ENCODE measurements around the gene THBS3. TPM values are rescaled to one million over a fixed set of nuclear protein-coding genes. Genes with fewer than 3 reads are reported as not detected.

Gene THBS3
- total and polyA plus RNA-seq, 2 of the 13 experiments (the other 11 are each of a cell fraction or from before 2014, with no cell fraction given) = 0.86 to 3.6 TPM

DNA sequence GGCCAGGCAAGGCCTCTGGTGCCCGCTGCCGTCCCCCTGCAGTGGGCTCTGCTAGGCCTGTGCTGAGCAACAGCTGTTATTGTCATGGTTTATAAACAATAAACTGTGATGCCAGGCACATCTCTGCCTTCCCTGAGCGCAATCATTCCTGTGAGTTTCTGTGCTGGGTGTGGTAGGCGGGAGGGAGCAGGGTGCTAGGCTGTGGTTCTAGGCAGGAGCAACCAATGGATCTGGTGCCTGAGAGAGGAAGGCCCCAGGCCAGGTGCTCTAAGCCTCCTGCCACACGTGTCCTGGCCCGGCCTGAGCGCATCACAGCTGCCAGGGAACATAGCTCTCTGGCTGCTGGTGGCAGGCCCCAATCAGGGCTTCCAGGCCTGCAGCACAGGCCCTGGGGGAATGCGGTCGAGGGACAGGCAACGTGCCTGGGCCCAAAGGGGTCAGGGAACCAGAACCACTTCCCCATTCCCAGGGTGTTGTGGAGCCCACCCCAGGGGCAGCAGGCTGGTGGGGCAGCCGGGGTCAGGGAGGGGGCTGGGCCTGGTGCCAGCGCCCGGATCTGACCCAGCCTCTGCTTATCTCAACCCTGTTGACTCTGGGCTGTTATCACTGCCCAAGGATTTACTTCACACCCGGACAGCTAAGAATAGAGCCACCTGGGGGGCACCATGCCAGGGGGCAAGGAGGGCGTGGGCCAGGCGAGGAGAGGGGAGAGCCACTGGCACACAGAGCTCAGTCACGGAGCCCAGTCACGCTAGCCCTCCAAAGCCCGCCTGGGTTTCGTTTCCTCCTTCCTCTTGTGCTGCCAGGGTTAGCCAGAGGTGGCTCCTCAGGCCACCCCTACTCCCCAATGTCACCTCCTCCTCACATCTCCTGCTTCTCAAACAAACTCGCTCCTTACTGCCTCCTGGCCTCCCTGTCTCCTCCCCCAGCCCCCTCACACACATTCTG lies 22.6 kb downstream of the THBS3 start (continued):
- no peak for TF ChIP-seq PLRG1 (conservative IDR thresholded peaks at IDR 0.05)
- TF ChIP-seq ZFP36 (IDR thresholded peaks at IDR 0.05; ENCODE audit: borderline replicate concordance, low read depth, low read length, partially characterized antibody) = no peak
- 0 out of 2 replicates have a peak, but pooled peaks have one; percentile 22 for TF ChIP-seq GATA4 (IDR thresholded peaks at IDR 0.05; ENCODE audit: borderline replicate concordance, low read depth)
- TF ChIP-seq ZFP82 (CRISPR knock-in tag; IDR thresholded peaks at IDR 0.05; ENCODE audit: borderline replicate concordance) = no peak
- TF ChIP-seq, protein P1, sequence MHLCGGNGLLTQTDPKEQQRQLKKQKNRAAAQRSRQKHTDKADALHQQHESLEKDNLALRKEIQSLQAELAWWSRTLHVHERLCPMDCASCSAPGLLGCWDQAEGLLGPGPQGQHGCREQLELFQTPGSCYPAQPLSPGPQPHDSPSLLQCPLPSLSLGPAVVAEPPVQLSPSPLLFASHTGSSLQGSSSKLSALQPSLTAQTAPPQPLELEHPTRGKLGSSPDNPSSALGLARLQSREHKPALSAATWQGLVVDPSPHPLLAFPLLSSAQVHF (CRISPR knock-in tag; IDR thresholded peaks at IDR 0.05) = no peak
- TF ChIP-seq, protein P2, sequence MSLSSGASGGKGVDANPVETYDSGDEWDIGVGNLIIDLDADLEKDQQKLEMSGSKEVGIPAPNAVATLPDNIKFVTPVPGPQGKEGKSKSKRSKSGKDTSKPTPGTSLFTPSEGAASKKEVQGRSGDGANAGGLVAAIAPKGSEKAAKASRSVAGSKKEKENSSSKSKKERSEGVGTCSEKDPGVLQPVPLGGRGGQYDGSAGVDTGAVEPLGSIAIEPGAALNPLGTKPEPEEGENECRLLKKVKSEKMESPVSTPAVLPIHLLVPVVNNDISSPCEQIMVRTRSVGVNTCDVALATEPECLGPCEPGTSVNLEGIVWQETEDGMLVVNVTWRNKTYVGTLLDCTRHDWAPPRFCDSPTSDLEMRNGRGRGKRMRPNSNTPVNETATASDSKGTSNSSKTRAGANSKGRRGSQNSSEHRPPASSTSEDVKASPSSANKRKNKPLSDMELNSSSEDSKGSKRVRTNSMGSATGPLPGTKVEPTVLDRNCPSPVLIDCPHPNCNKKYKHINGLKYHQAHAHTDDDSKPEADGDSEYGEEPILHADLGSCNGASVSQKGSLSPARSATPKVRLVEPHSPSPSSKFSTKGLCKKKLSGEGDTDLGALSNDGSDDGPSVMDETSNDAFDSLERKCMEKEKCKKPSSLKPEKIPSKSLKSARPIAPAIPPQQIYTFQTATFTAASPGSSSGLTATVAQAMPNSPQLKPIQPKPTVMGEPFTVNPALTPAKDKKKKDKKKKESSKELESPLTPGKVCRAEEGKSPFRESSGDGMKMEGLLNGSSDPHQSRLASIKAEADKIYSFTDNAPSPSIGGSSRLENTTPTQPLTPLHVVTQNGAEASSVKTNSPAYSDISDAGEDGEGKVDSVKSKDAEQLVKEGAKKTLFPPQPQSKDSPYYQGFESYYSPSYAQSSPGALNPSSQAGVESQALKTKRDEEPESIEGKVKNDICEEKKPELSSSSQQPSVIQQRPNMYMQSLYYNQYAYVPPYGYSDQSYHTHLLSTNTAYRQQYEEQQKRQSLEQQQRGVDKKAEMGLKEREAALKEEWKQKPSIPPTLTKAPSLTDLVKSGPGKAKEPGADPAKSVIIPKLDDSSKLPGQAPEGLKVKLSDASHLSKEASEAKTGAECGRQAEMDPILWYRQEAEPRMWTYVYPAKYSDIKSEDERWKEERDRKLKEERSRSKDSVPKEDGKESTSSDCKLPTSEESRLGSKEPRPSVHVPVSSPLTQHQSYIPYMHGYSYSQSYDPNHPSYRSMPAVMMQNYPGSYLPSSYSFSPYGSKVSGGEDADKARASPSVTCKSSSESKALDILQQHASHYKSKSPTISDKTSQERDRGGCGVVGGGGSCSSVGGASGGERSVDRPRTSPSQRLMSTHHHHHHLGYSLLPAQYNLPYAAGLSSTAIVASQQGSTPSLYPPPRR (CRISPR knock-in tag; IDR thresholded peaks at IDR 0.05; ENCODE audit: borderline replicate concordance) = peak; percentile 15; the same call in 1 of the 2 replicates
- no peak for TF ChIP-seq ZMYM2 (CRISPR knock-in tag; IDR thresholded peaks at IDR 0.05)
- TF ChIP-seq, protein P3, sequence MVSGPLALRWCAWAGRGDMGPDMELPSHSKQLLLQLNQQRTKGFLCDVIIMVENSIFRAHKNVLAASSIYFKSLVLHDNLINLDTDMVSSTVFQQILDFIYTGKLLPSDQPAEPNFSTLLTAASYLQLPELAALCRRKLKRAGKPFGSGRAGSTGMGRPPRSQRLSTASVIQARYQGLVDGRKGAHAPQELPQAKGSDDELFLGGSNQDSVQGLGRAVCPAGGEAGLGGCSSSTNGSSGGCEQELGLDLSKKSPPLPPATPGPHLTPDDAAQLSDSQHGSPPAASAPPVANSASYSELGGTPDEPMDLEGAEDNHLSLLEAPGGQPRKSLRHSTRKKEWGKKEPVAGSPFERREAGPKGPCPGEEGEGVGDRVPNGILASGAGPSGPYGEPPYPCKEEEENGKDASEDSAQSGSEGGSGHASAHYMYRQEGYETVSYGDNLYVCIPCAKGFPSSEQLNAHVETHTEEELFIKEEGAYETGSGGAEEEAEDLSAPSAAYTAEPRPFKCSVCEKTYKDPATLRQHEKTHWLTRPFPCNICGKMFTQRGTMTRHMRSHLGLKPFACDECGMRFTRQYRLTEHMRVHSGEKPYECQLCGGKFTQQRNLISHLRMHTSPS (CRISPR knock-in tag; IDR thresholded peaks at IDR 0.05; ENCODE audit: low read depth) = 0 out of 2 replicates have a peak, but pooled peaks have one; percentile 46
- no peak for TF ChIP-seq ERF (CRISPR knock-in tag; IDR thresholded peaks at IDR 0.05)
- no peak for TF ChIP-seq ZNF768 (CRISPR knock-in tag; IDR thresholded peaks at IDR 0.05)
- TF ChIP-seq ZEB1 (IDR thresholded peaks at IDR 0.05; ENCODE audit: insufficient replicate concordance, low read depth) = no peak
- TF ChIP-seq MTF2 (CRISPR knock-in tag; IDR thresholded peaks at IDR 0.05; ENCODE audit: borderline replicate concordance) = no peak
- TF ChIP-seq, protein P4, sequence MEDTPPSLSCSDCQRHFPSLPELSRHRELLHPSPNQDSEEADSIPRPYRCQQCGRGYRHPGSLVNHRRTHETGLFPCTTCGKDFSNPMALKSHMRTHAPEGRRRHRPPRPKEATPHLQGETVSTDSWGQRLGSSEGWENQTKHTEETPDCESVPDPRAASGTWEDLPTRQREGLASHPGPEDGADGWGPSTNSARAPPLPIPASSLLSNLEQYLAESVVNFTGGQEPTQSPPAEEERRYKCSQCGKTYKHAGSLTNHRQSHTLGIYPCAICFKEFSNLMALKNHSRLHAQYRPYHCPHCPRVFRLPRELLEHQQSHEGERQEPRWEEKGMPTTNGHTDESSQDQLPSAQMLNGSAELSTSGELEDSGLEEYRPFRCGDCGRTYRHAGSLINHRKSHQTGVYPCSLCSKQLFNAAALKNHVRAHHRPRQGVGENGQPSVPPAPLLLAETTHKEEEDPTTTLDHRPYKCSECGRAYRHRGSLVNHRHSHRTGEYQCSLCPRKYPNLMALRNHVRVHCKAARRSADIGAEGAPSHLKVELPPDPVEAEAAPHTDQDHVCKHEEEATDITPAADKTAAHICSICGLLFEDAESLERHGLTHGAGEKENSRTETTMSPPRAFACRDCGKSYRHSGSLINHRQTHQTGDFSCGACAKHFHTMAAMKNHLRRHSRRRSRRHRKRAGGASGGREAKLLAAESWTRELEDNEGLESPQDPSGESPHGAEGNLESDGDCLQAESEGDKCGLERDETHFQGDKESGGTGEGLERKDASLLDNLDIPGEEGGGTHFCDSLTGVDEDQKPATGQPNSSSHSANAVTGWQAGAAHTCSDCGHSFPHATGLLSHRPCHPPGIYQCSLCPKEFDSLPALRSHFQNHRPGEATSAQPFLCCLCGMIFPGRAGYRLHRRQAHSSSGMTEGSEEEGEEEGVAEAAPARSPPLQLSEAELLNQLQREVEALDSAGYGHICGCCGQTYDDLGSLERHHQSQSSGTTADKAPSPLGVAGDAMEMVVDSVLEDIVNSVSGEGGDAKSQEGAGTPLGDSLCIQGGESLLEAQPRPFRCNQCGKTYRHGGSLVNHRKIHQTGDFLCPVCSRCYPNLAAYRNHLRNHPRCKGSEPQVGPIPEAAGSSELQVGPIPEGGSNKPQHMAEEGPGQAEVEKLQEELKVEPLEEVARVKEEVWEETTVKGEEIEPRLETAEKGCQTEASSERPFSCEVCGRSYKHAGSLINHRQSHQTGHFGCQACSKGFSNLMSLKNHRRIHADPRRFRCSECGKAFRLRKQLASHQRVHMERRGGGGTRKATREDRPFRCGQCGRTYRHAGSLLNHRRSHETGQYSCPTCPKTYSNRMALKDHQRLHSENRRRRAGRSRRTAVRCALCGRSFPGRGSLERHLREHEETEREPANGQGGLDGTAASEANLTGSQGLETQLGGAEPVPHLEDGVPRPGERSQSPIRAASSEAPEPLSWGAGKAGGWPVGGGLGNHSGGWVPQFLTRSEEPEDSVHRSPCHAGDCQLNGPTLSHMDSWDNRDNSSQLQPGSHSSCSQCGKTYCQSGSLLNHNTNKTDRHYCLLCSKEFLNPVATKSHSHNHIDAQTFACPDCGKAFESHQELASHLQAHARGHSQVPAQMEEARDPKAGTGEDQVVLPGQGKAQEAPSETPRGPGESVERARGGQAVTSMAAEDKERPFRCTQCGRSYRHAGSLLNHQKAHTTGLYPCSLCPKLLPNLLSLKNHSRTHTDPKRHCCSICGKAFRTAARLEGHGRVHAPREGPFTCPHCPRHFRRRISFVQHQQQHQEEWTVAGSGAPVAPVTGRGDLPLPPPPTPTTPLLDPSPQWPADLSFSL (CRISPR knock-in tag; IDR thresholded peaks at IDR 0.05) = no peak
- peak; percentile 56; the same call in 1 of the 2 replicates for TF ChIP-seq MEF2D (CRISPR knock-in tag; IDR thresholded peaks at IDR 0.05)
